RWPE2 (cell line): Measurements from ENCODE around the gene SOCS4.
A peak's percentile ranks its signal among the peaks of the same experiment; 100 is the strongest.
"Not testable (repeated sequence)": the region's sequence is repeated elsewhere in the genome, so short reads cannot be mapped to it uniquely, and the experiment has no call there.

Experiments
- ATAC-seq: fragments of 200-7000 bp; cut with Tn5 transposase; 3 replicates; pipeline ENCODE4 v1.9.1; 2021; ENCODE audit warnings: low read depth
- DNase-seq: peaks from one replicate; pipeline ENCODE4 v3.0.0-alpha.2; 2020; ENCODE audit warnings: low spot score
- H3K27ac ChIP-seq: fragments of 450-650 bp; 2 replicates; pipeline ENCODE4 v1.5.1; 2017; ENCODE audit warnings: mild to moderate bottlenecking; ENCODE audit not compliant: poor library complexity, severe bottlenecking
- H3K27me3 ChIP-seq: fragments of 250-450 bp; sonication (Bioruptor Pico); 2 replicates; pipeline ENCODE4 v1.5.1; 2021; ENCODE audit warnings: mild to moderate bottlenecking, moderate library complexity; ENCODE audit not compliant: insufficient read depth, poor library complexity, severe bottlenecking
- H3K36me3 ChIP-seq: fragments of 250-450 bp; sonication (Bioruptor Pico); 2 replicates; pipeline ENCODE4 v1.5.1; 2020; ENCODE audit warnings: low read depth, mild to moderate bottlenecking, moderate library complexity
- H3K4me1 ChIP-seq: fragments of 250-450 bp; sonication (Bioruptor Pico); 2 replicates; pipeline ENCODE4 v1.5.1; 2021; ENCODE audit warnings: mild to moderate bottlenecking, moderate library complexity; ENCODE audit not compliant: insufficient read depth, poor library complexity, severe bottlenecking
- H3K4me3 ChIP-seq: fragments of 250-450 bp; sonication (Bioruptor Pico); 2 replicates; pipeline ENCODE4 v1.5.1; 2021; ENCODE audit warnings: mild to moderate bottlenecking, moderate library complexity; ENCODE audit not compliant: severe bottlenecking
- H3K9me3 ChIP-seq: fragments of 250-450 bp; sonication (Bioruptor Pico); 2 replicates; pipeline ENCODE4 v1.5.1; 2021; ENCODE audit warnings: mild to moderate bottlenecking, moderate library complexity; ENCODE audit not compliant: severe bottlenecking
- CTCF ChIP-seq: fragments of 450-650 bp; IDR thresholded peaks from one replicate; pipeline ENCODE4 v1.5.1; 2017; ENCODE audit warnings: mild to moderate bottlenecking, moderate library complexity; ENCODE audit not compliant: poor library complexity, severe bottlenecking

Gene SOCS4

GRCh38 chr14:55053500-55053899 is 26.5 kb downstream of the SOCS4 start:
- ATAC-seq (no peak), DNase-seq (no peak)
- Histone ChIP-seq H3K27ac (peak overlapping the region; percentile 79), H3K4me3 (peak overlapping the region; percentile 93), H3K9me3 (no peaks in the 10 kb centered on the region), H3K36me3 (peaks cover 64% of the 10 kb centered on the region), H3K27me3 (no peaks in the 10 kb centered on the region), H3K4me1 (peaks cover 17% of the 10 kb centered on the region)
- TF ChIP-seq CTCF = no peak

GRCh38 chr14:55054098-55054497 is 27.1 kb downstream of the SOCS4 start:
- TF ChIP-seq CTCF = no peak
- H3K4me3 ChIP-seq = no peak overlapping the region
- ATAC-seq (no peak), DNase-seq (no peak)
- no peaks in the 10 kb centered on the region for H3K27me3 ChIP-seq
- no peak overlapping the region for H3K27ac ChIP-seq
- peaks cover 17% of the 10 kb centered on the region for H3K4me1 ChIP-seq
- H3K9me3 ChIP-seq = no peaks in the 10 kb centered on the region
- peaks cover 70% of the 10 kb centered on the region for H3K36me3 ChIP-seq

- DNase-seq (no peak), ATAC-seq (no peak)
- H3K4me3 ChIP-seq = no peak overlapping the region
- no peaks in the 10 kb centered on the region for H3K27me3 ChIP-seq
- peaks cover 98% of the 10 kb centered on the region for H3K36me3 ChIP-seq
- TF ChIP-seq CTCF = no peak
- H3K4me1 ChIP-seq = peaks cover 17% of the 10 kb centered on the region
- no peak overlapping the region for H3K27ac ChIP-seq
- no peaks in the 10 kb centered on the region for H3K9me3 ChIP-seq
Observed at GRCh38 chr14:55057919-55058318, 30.9 kb downstream of the SOCS4 start.

GRCh38 chr14:55059333-55059732 is 32.3 kb downstream of the SOCS4 start:
- peaks cover 7% of the 10 kb centered on the region for H3K4me1 ChIP-seq
- H3K36me3 ChIP-seq = peaks cover 96% of the 10 kb centered on the region
- H3K9me3 ChIP-seq = no peaks in the 10 kb centered on the region
- no peak for DNase-seq
- TF ChIP-seq CTCF = no peak
- no peaks in the 10 kb centered on the region for H3K27me3 ChIP-seq
- no peak overlapping the region for H3K27ac ChIP-seq
- no peak overlapping the region for H3K4me3 ChIP-seq
- ATAC-seq = no peak

- Histone ChIP-seq H3K4me3 (no peak overlapping the region), H3K27me3 (no peaks in the 10 kb centered on the region), H3K4me1 (no peaks in the 10 kb centered on the region), H3K9me3 (no peaks in the 10 kb centered on the region), H3K27ac (no peak overlapping the region), H3K36me3 (peaks cover 89% of the 10 kb centered on the region)
- DNase-seq (no peak), ATAC-seq (0 out of 3 replicates have a peak, but pooled peaks have one; percentile 24)
- TF ChIP-seq CTCF = no peak
Observed at GRCh38 chr14:55062517-55063351, 35.7 kb downstream of the SOCS4 start.

GRCh38 chr14:55064896-55065295 is 37.9 kb downstream of the SOCS4 start:
- DNase-seq, H3K4me3 ChIP-seq, H3K27ac ChIP-seq, H3K9me3 ChIP-seq, H3K27me3 ChIP-seq, H3K4me1 ChIP-seq, ATAC-seq: not testable (repeated sequence)
- H3K36me3 ChIP-seq = peaks cover 79% of the 10 kb centered on the region
